Eye (tissue), 1 donor: ENCODE data around the gene WBP1L.
"Not testable (repeated sequence)": the region's sequence is repeated elsewhere in the genome, so short reads cannot be mapped to it uniquely, and the experiment has no call there.

Experiments used
- DNase-seq: peaks from one replicate; pipeline ENCODE4 v3.0.0-alpha.2; 2015

WBP1L gene

GRCh38 chr10:102845352-102845902, 101.7 kb downstream of the WBP1L start:
- no peak for DNase-seq

GRCh38 chr10:102850025-102850518, 106.3 kb downstream of the WBP1L start:
- DNase-seq, result no peak

GRCh38 chr10:102853237-102853636, 109.5 kb downstream of the WBP1L start:
- DNase-seq, result not testable (repeated sequence)

GRCh38 chr10:102855731-102856436, 112.1 kb downstream of the WBP1L start:
- DNase-seq, result peak; percentile 45

GRCh38 chr10:102856758-102857424, 113.1 kb downstream of the WBP1L start:
- no peak for DNase-seq

- DNase-seq, result no peak
These were observed 116.2 kb downstream of the WBP1L start for GRCh38 chr10:102859911-102860310.

- DNase-seq, result no peak
These were observed 119.9 kb downstream of the WBP1L start for GRCh38 chr10:102863660-102864059.

- DNase-seq, result no peak
These were observed 121.9 kb downstream of the WBP1L start for GRCh38 chr10:102865620-102866019.
